Panc1 (cell line): Measurements from ENCODE around the gene KRT76.

Experiments used
- POLR2AphosphoS5 ChIP-seq: IDR thresholded peaks from 2 replicates; pipeline ENCODE4 v1.6.1; 2012; ENCODE audit warnings: mild to moderate bottlenecking, low read depth, low read length, moderate library complexity
- SIN3A ChIP-seq: IDR thresholded peaks from 2 replicates; pipeline ENCODE4 v1.6.1; 2012; ENCODE audit warnings: low read depth, mild to moderate bottlenecking, low read length, moderate library complexity, borderline replicate concordance; ENCODE audit not compliant: insufficient read depth
- TCF7L2 ChIP-seq: IDR thresholded peaks from 2 replicates; pipeline ENCODE4 v1.6.1; 2011; ENCODE audit warnings: mild to moderate bottlenecking, low read depth, low read length, inconsistent platforms
- TF ChIP-seq, protein P1 (sequence below): fragments of 450-650 bp; IDR thresholded peaks from 2 replicates; pipeline ENCODE4 v1.5.1; 2017; ENCODE audit warnings: mild to moderate bottlenecking

DNA sequence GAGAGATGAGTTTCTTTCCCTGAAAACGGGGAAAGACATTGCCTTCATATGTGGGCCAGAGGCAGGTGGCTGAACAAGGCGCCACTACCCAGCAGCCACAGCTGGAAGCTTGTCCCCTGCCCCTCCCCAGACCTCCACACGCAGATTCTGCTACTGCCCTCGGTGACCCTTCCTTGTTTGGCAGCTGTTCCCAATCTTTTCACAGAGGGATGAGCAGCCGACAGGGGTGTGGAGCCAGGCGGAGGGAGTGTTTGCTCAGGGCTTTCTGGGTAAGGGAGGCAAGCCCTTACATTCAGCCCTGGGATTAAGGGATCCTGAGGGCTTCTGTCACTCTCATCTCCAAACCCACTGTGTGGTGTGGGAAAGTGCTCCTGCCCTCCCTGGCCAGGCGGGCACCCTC lies 41.2 kb upstream of the KRT76 start:
- TF ChIP-seq, protein P1, sequence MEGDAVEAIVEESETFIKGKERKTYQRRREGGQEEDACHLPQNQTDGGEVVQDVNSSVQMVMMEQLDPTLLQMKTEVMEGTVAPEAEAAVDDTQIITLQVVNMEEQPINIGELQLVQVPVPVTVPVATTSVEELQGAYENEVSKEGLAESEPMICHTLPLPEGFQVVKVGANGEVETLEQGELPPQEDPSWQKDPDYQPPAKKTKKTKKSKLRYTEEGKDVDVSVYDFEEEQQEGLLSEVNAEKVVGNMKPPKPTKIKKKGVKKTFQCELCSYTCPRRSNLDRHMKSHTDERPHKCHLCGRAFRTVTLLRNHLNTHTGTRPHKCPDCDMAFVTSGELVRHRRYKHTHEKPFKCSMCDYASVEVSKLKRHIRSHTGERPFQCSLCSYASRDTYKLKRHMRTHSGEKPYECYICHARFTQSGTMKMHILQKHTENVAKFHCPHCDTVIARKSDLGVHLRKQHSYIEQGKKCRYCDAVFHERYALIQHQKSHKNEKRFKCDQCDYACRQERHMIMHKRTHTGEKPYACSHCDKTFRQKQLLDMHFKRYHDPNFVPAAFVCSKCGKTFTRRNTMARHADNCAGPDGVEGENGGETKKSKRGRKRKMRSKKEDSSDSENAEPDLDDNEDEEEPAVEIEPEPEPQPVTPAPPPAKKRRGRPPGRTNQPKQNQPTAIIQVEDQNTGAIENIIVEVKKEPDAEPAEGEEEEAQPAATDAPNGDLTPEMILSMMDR: no peak
- TF ChIP-seq POLR2AphosphoS5 (no peak), SIN3A (no peak), TCF7L2 (no peak)
